Measurements from ENCODE around the gene INA. TPM values are rescaled to one million over a fixed set of nuclear protein-coding genes. Genes with fewer than 3 reads are reported as not detected.
A peak's percentile ranks its signal among the peaks of the same experiment; 100 is the strongest.
"Not testable (repeated sequence)": the region's sequence is repeated elsewhere in the genome, so short reads cannot be mapped to it uniquely, and the experiment has no call there.

INA gene
- total RNA-seq, 1 donor from 2014 or later: 18.4 TPM

GRCh38 chr10:103238506-103239252 lies 38.3 kb upstream of the INA start:
- no peak for DNase-seq (ENCODE audit: low read depth)
- no peak overlapping the region for H3K4me3 ChIP-seq (ENCODE audit: low read depth, low read length)
- TF ChIP-seq CTCF (conservative IDR thresholded peaks at IDR 0.05; ENCODE audit: low read depth, low read length): peak; percentile 50

GRCh38 chr10:103241262-103242011 lies 35.5 kb upstream of the INA start:
- peak; percentile 88 for DNase-seq (ENCODE audit: low read depth)
- H3K4me3 ChIP-seq (ENCODE audit: low read depth, low read length): peak overlapping the region; percentile 56
- TF ChIP-seq CTCF (conservative IDR thresholded peaks at IDR 0.05; ENCODE audit: low read depth, low read length): no peak

GRCh38 chr10:103244666-103245271 lies 32.2 kb upstream of the INA start:
- DNase-seq (ENCODE audit: low read depth): no peak
- peak; percentile 99 for TF ChIP-seq CTCF (conservative IDR thresholded peaks at IDR 0.05; ENCODE audit: low read depth, low read length)
- H3K4me3 ChIP-seq (ENCODE audit: low read depth, low read length): no peak overlapping the region

GRCh38 chr10:103245587-103245986 lies 31.4 kb upstream of the INA start, which contains the start of gene RPEL1:
RPEL1 (plus strand) TSS chr10:103245887; CDS start chr10:103245997, 110 bp downstream.
- not testable (repeated sequence) for H3K4me3 ChIP-seq (ENCODE audit: low read depth, low read length); DNase-seq (ENCODE audit: low read depth)

GRCh38 chr10:103246324-103246723 lies 30.6 kb upstream of the INA start:
- peak; percentile 30 for TF ChIP-seq CTCF (conservative IDR thresholded peaks at IDR 0.05; ENCODE audit: low read depth, low read length)
- no peak for DNase-seq (ENCODE audit: low read depth)
- H3K4me3 ChIP-seq (ENCODE audit: low read depth, low read length): no peak overlapping the region

- no peak overlapping the region for H3K4me3 ChIP-seq (ENCODE audit: low read depth, low read length)
- no peak for TF ChIP-seq CTCF (conservative IDR thresholded peaks at IDR 0.05; ENCODE audit: low read depth, low read length)
- no peak for DNase-seq (ENCODE audit: low read depth)
Observed at GRCh38 chr10:103254113-103254512, 22.8 kb upstream of the INA start.
